Kidney capillary endothelial cell (primary cell): ENCODE results near the gene MYOM1.
"Not testable (repeated sequence)": the region's sequence is repeated elsewhere in the genome, so short reads cannot be mapped to it uniquely, and the experiment has no call there.

Source experiments
- DNase-seq: peaks from one replicate; pipeline ENCODE4 v3.0.0-alpha.2; 2018; ENCODE audit warnings: low spot score

The MYOM1 gene

GRCh38 chr18:3027370-3027891 lies 192.3 kb downstream of the MYOM1 start:
- no peak for DNase-seq

- DNase-seq, result no peak
Measured at GRCh38 chr18:3025544-3025943, 194.2 kb downstream of the MYOM1 start.

DNA sequence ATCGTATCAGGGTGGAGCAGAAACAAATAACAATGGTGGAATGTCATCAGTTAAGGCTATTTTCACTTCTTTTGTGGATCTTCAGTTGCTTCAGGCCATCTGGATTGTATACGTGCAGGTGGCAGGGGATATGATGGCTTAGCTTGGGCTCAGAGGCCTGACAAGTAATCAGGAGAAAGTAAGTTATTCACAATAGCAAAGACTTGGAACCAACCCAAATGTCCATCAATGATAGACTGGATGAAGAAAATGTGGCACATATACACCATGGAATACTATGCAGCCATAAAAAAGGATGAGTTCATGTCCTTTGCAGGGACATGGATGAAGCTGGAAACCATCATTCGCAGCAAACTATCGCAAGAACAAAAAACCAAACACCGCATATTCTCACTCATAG lies 196.2 kb downstream of the MYOM1 start:
- not testable (repeated sequence) for DNase-seq
